ENCODE measurements around the gene ADAMTS18. TPM values are rescaled to one million over a fixed set of nuclear protein-coding genes. Genes with fewer than 3 reads are reported as not detected.
"Not testable (repeated sequence)": the region's sequence is repeated elsewhere in the genome, so short reads cannot be mapped to it uniquely, and the experiment has no call there.

Gene ADAMTS18
- 0.07 and 0.12 TPM in 2 replicates for total RNA-seq (2014; rRNA removed; shearing (Covaris generic))

GRCh38 chr16:77434530-77435271 lies at the start of gene ADAMTS18:
ADAMTS18 (minus strand) TSS chr16:77435034; CDS start chr16:77434695, 339 bp downstream.
- DNase-seq (ENCODE audit: low read depth): no peak

DNA sequence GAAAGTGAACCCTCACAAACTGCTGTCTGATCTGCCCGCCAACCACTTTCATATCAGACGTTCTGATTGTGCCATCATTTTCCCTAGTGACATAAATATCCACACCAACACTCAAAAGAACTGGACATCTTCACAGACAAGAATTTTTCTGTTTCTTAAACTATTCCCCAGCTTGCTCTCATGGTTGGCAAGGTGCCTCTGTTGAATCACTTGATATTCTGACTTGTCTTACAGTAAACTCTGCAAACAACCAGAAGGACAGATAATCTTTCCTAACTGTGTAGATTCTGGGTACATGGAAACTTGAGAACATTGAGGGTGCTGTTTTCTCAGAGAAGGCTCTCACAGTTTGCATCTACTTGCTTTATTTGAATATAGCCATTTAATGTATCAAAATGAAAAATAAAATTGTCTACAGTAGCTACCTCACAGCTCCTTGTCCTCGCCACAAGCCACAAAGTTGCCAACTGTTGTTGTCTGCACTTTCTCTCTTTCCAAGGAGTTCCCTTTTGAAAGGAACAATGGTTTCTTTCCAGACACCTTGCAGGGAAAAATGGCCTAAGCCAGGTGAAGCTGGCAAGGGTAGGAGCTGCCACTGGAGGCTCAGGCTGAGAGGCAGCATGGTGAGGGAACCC lies 46.0 kb upstream of the ADAMTS18 start:
- DNase-seq (ENCODE audit: low read depth): no peak

- no peak for DNase-seq (ENCODE audit: low read depth)
Observed at GRCh38 chr16:77472262-77472661, 37.4 kb upstream of the ADAMTS18 start.

GRCh38 chr16:77470851-77471250 lies 36.0 kb upstream of the ADAMTS18 start:
- DNase-seq (ENCODE audit: low read depth): no peak

- no peak for DNase-seq (ENCODE audit: low read depth)
Observed at GRCh38 chr16:77469634-77470033, 34.8 kb upstream of the ADAMTS18 start.

DNA sequence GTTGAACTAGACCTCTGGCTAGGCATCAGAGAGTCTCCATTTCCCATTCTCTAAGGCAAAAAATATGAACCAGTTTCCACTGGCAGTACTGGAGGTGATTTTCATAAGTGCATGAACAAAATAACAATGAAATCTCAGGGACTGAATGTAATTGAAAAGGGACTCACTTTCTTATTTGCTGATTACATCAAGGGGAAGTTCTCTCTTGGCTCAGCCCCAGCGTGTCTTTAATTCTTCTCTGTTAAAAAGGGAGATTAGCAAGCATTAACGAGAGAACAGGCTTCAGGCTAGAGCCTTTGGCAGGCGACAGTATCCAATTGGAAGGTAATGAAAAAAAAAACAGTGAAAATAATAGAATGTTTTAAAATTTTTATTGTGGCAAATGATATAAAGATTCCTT lies 34.0 kb upstream of the ADAMTS18 start:
- DNase-seq (ENCODE audit: low read depth): no peak

- DNase-seq (ENCODE audit: low read depth): no peak
Observed at GRCh38 chr16:77467821-77468335, 33.0 kb upstream of the ADAMTS18 start.

DNA sequence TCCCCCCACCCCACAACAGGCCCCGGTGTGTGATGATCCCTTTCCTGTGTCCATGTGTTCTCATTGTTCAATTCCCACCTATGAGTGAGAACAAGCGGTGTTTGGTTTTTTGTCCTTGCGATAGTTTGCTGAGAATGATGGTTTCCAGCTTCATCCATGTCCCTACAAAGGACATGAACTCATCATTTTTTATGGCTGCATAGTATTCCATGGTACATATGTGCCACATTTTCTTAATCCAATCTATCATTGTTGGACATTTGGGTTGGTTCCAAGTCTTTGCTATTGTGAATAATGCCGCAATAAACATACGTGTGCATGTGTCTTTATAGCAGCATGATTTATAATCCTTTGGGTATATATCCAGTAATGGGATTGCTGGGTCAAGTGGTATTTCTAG lies 28.8 kb upstream of the ADAMTS18 start:
- not testable (repeated sequence) for DNase-seq (ENCODE audit: low read depth)

DNA sequence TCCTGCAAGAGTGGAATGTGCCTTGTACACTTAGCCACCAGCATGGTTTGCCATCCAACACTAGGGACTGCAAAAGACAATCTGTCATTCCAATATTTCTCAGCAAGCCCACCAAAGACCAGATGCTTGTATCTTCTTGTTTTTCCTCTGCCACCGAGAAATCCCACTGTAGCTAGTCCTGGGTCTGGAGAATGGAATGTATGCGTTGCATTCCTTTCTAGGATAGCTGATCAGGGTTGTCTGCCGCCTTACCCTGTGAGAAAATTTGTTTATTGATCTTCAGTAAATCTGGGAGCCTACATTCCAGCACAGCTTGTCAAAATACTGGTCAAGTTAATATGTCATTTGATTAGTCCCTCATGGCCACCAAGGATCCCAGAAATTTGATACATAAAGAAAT lies 28.1 kb upstream of the ADAMTS18 start:
- no peak for DNase-seq (ENCODE audit: low read depth)

DNA sequence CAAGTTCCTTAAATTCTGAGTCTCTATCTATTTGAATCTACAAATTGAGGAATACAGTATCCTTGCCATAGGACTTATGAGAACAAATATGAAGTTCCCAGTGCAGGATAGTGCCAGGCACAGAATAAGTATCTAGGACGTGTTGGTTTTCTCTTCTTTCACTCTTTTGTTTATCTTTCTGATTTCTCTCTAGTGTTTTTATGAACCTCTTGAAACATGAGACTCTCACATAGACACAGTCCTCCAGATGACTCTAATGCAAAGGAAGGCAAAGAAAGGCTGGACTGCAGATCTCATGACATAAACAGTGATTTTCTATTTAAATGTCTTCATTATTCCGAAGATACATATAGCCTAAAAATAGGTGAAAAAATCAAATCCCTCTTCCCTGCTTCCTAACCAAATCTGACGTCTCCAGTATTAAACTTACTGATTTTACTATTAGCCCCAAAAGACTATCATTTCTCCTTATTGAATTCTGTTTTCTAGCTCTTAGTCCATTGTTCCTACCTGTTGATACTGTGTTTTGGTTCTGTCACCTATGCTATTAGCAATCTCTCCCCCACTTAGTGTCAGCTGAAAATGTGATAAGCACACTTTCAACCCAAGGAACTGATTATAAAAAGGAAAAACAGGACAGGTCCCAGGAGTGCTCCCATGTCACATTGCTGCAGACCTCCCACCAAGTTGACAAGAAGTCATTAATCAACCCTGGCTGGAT lies 24.9 kb upstream of the ADAMTS18 start:
- peak; percentile 7 for DNase-seq (ENCODE audit: low read depth)

GRCh38 chr16:77457046-77457445 lies 22.2 kb upstream of the ADAMTS18 start:
- peak; percentile 90 for DNase-seq (ENCODE audit: low read depth)

- DNase-seq (ENCODE audit: low read depth): no peak
Observed at GRCh38 chr16:77452243-77452642, 17.4 kb upstream of the ADAMTS18 start.

DNA sequence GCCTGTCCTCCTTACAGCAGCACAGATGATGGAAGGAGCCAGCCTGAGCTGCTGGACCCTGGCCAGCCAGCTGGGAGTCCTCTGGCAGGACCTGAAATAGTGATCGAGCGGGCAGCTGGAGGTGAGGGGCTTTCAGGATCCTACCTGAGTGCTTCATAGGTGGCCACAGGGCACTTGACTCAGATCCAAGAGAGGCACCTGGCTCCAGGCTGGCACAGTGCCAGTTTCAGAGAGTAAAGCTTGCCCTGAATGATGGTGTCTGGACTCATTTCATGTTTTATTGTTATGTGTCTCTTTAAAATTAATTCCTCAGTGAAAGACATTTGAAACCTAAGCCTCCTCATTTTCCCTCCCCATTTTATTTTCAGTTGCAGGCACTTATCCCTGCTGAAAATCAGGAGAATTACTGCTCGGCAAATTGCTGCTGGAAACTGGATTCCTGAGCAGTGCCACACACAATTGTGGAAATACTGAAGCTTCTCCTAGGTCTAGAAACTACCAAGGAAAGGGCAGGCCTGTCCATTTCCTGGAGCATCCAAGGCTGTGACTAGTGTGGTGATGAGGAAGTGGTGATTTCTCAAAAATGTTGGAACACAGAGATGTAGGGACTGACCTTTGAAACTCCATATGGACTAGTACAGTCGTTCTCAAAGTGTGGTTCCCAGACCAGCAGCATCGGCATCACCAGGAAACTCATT lies 16.1 kb upstream of the ADAMTS18 start:
- no peak for DNase-seq (ENCODE audit: low read depth)

DNA sequence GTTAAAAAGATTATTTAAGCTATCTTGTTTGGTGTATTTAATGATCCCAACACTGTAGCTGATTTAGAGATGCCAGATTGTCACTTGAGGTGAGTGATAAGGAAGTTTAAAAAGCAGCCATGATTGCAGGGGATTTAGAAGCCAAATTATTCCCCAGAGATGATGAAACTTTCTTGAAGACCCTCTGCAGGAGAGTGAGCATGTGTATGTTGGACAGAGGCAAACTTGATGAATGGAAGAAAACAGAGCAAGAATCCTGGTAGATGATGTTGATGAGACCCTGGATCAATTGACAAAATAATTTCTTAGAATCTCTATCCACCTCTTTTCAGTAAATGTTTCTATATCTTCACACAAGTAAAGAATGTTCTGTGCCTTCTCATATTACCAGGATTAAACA lies 14.4 kb upstream of the ADAMTS18 start:
- DNase-seq (ENCODE audit: low read depth): no peak

GRCh38 chr16:77445324-77445723 lies 10.5 kb upstream of the ADAMTS18 start:
- DNase-seq (ENCODE audit: low read depth): peak; percentile 14

GRCh38 chr16:77444147-77444460 lies 9.3 kb upstream of the ADAMTS18 start:
- no peak for DNase-seq (ENCODE audit: low read depth)

DNA sequence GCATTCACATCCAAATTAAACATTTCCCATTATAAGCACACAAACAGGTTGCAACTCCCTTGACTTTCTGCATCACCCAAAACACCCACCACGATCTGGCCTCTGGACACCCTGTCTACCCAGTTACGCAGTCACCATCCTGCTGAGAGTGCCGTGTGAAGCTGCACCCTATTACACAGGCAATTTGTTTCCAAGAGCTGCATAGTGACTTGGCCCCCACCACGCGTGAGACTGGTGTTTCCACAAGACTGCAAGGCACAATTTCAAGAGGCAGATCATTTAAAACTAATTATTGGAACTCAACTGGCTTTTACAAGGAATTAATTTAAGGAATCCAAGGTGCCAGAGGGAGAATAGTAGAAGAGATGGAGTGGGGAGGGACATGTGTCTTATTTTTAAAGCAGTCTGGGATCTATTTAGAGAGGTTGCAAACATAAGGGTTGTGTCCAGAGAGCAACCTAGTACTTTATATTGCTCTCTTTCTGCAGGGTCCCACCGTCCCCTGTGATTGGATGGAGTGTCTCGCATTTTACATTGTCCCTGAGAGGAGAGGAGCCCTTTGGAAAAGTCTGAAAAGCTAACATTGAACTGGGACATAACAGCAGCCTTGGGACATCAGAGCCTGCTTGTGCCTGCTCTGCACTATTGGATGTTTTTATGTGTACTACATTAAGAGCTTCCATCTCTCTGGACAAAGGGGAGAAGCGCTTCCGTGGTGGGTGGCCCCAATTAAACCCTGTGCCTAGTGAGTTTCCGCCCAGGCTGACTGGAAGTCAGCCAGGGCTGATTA lies 8.7 kb upstream of the ADAMTS18 start:
- DNase-seq (ENCODE audit: low read depth): no peak

DNA sequence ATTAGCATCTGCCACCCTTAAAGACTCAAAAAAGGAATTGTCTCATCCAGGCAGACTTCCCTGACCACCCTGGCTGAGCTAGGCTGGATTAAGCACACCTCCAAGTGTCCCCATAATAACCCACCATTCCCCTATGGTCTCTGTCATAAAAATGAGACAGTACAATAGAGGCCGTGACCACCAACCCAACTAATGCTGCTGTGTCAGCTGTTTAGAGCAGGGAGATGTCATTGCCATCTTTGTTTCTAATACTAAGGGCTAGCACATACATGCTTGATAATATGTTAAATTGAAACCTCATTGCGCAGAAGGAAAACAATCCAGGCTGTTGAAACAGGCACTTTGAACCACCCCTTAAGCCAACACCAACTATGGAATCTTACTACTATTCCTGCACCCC lies 7.2 kb upstream of the ADAMTS18 start:
- no peak for DNase-seq (ENCODE audit: low read depth)

DNA sequence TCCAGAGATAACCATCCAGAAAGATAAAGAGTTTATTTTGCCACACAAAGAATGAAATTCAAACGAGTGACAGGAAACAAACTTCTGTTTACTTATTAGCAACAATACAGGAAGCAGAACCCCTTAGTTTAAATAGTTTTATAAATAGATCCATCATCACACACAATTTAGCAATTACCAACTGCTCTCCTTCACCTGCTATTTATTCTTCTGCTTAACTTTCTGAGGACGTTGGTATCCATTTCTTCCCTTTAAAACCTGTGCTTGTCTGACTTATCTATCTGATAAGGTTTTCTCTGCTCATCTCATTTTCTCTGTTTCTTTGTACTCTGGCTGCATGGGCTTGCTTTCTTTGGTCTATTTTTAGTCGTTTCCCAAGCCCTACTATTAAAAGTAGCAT lies 4.3 kb upstream of the ADAMTS18 start:
- no peak for DNase-seq (ENCODE audit: low read depth)

DNA sequence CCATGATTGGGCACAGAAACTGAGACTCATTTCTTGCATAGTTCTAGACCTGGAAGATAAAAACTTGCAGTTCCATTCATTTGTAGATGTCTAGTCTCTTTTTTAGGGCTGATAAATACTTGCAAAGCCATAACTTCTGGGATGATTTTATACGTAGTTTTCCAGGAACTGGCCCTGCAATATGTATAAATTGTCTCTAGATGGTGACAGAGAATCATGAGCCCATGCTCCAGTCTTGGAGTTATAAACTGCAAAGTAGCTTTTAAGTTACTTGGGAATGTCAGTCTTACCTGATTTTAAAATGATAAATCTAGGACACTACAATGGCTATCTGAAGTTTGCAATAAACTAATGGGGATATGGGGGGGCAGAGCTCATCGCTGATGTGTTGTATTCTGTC lies 3.0 kb upstream of the ADAMTS18 start:
- DNase-seq (ENCODE audit: low read depth): peak; percentile 40

- DNase-seq (ENCODE audit: low read depth): no peak
Observed at GRCh38 chr16:77435272-77435820, 512 bp upstream of the ADAMTS18 start.

Data from M059J (cell line).